G401 (cell line): ENCODE results near the gene ZBTB22. TPM values are rescaled to one million over a fixed set of nuclear protein-coding genes. Genes with fewer than 3 reads are reported as not detected.

Source experiments
- DNase-seq: peaks from one replicate; pipeline ENCODE4 v3.0.0-alpha.2; 2015; ENCODE audit warnings: low spot score
- in situ Hi-C: cut with HindIII; loops from 2 replicates; pipeline ENCODE4 v1.10.0; 2016; ENCODE audit warnings: low sequenced_read_pairs, mixed read lengths
- total RNA-seq: library from RNA; depleted of rRNA; stranded (reverse); fragments of >200 nt; shearing (Covaris generic); gene quantifications from 2 replicates; pipeline ENCODE4 v1.2.3, GENCODE V29; 2014

ZBTB22 gene
- total RNA-seq, 1 experiment from 2014 or later: 17.1 TPM

DNA sequence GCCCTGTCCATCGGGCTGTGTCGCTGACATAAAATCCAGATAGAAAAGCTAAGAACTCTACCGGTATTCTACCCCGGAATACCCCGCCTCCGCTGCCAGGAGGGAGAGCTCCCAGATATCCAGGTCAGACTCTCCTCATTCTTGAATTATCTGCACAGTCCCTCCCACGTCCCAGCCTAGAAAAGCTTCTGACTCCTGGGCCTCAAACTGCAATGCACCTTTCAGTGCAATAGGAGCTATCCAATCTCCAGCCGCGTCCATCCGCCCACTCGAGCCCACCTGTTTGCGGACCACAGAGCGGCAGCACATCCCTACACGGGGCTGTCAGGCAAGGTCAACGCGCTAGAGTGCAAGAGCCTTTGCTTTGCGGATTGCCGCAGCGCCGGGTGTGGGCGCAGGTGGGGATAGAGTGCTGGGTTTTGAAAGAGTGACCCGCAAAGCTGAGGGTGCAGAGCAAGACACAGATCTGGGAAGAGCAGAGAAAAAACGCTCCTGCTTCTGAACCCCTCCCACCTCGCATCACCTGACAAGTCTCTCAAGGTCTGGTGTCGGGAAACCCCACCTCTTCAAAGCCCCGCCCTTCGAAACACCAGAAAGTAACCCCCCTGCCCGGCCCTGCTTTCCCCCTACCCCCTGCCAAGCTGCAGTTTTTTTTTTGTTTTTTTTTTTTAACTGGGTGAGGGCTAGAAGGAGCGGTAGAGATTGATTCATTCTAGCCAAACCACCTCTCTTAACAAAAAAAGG lies 5.0 kb downstream of the ZBTB22 start:
- in situ Hi-C loops: no loop called here
- DNase-seq: peak; percentile 96

DNA sequence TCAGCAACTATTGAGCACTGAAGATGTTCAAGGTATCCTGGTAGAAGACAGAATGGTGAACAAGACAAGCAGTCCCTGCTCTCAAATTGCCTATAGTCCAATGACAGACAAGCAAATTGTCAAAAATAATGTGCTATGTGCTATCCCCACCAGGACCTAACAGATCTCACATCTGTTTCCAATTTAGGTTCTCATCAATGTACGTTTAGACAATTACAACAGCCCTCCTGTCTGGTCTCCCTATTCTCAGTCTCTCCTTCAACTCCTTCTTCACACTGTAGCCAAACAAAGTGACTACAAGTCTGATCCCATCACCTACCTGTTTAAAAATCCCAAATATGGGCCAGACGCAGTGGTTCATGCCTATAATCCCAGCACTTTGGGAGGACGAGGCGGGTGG lies 11.2 kb downstream of the ZBTB22 start:
- DNase-seq: no peak
- in situ Hi-C loops: no loop called here

DNA sequence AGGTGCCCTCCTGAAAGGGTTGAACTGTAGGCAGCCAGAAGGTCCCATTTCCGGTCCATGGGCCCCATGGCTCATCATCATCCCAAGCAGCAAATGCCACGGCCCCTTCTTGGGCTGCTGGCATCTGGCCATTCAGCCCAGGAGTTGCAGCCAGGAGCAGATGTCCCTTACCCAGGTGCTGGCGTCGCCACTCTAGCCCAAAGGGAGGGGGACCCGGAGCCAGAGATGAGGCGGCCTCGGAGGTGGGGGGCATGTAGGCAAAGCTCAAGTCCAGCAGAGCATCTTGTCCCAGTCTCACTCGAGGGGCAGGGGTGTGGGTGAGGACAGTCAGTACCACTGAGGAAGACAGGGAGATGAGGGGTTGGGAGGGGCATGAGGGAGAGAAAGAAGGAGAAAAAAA lies 12.5 kb downstream of the ZBTB22 start:
- DNase-seq: peak; percentile 29
- in situ Hi-C loops: no loop called here

DNA sequence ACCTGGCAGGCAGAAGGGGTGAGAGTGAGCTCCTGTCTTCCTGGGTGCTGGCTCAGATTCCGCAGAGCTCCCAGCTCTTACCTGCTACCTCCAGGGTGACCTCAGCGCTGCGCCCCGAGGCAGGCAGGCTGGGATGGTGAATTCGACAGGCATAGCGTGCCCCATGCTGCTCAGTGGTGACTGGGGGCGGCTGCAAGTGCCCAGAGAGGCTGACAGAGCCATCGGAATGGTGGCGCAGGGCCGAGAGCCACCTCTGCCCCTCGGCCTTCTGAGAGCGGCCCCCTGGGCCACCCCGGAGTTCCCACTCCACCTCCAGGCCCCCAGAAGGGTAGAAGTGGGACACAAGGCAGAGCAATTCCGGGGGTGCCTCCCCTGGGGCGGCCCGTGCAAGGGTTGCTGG lies 13.3 kb downstream of the ZBTB22 start:
- DNase-seq: no peak
- in situ Hi-C loops: no loop called here

DNA sequence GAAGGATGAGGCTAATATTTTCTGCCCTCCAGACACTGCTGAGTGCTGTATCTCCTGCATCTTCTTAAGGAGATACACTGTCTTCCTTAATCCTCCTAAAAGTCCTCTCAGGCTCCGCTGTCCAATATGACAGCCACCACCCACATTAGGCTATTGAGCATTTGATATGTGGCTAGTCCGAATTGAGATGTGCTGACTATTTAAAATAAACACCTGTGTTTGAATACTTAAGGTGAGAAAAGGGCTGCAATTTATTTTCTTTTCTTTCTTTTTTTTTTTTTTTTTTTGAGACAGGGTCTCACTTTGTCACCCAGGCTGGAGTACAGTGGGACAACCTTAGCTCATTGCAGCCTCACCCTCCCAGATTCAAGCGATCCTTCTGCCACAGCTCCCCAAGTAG lies 15.7 kb downstream of the ZBTB22 start:
- no peak for DNase-seq

DNA sequence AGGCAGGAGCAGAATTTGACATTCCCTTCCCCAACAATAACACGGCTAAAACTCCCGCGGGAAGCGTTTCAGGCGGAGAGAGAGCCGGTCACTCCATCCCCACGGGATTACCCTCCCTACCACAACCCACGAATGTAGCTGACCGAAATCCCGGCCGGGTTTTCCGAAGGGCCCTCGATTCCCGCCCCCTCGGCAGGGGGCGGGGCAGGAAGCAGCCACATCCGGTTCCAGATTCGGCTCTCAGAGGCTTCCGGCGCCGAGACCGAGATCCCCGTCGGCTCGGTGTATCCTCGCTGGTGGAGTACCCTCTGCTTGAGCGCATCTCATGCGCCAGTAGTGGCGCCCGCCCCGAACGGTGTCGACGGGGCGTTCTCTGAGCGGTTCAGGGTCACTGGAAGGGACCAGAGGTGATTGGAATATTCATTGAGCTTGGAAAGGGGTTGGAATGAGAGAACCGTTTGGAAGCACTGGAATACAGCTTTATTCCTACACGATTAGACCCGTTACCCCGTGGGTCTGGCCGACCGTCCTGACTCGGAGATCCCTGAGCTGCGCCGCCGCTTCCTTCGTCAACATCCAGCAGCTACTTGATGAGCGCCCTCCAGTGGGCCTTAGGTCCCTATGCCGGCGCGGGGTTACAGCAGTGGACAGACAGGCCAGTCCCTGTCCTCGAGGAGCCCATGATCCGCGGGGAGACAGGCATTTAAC lies 18.2 kb downstream of the ZBTB22 start:
- peak; percentile 92 for DNase-seq
- in situ Hi-C loops: no loop called here

More for the DNA sequence above, 15.7 kb downstream of the ZBTB22 start:
- in situ Hi-C loops: no loop called here

DNA sequence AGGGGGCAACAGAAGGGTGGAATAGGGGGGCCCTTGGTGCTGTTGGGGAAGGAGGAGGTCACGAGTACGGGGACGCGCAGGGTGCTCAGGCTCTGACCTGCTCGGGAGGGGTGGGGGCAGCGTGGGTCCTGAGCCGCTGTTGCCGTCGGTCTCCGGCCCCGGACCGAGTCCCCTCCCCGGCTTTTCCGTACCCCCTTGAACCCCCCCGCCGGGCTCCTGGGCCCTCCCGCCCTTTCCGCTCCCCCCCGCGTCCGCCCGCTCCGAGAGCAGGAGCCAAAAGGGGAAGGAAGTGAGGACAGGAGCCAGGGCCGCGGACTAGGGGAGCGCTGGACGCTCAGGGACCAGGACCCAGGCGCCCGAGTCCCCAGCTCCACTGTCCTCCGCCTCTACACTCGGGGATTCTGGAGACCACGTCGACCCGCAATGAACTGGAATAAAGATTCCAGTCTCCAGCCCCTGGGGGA lies 18.7 kb downstream of the ZBTB22 start, which contains the start of gene RGL2:
TSS of gene RGL2 (minus strand) at position 170 of the 464 bp plus-strand sequence. CDS start 332 bp downstream, outside the sequence.
- in situ Hi-C loops: no loop called here
- DNase-seq: peak; percentile 64

DNA sequence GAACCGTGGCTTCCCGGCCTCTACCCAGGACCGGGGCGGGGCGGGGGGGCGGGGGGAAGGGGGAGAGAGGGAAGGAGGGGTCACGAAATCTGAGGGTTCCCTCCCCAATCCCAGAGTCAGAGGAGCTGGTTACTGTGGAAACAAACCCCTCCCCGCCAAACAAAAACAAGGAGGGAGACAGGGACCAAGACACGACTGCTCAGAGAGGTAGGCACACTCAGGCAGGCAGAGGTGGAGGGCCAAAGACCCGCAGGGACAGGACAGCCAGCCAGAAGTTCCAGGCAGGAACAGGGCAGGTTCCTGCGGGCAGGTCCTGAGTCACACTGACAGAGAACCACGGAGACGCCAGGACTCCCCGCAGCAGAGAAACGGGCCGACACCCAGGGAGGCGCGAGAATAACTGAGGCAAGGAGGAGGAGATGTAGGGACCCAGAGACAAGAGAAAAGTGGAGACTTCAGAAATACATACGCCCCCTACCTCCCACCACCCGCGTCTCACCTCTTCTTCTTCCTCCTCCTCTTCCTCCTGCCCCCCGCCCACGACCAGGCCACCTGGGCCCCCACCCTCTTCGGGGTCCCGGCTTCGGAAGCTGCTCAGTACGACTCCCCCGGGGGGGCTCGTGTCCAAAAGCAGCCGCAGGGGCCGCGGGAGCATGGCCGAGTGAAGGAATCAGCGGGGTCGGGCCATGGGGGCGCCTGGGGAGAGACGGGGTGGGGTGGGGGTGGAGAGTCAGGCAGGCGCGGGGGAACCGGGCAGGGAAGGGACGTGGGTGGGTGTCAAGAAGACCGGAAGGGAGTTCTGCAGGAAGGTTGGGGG lies 19.4 kb downstream of the ZBTB22 start:
- DNase-seq: peak; percentile 81
- in situ Hi-C loops: no loop called here

DNA sequence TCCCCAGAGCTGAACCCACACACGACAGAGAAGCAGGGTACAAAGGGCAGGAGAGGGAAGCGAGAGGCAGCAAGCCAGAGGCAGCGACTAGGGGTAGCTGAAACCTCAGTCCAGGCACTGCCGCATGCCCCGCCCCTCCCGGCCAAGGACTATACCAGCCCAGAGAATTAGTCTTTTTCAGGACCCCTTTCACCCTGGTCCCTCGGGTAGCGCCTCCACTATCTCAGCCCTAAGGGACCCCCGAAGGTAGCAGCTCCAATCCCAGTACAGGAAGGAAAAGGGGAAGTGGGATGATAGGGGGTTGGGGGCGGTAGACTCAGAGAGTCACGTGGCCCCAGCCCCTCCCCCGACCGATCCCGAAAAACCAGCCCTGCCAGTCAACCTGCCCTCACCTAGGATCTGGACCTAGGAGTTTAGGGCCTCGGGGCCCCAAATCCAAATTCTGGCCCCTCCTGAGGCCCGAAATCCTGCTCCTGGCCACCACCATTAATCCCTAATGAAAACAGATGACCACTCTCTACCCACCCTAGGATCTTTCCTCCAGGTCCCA lies 20.1 kb downstream of the ZBTB22 start:
- in situ Hi-C loops: no loop called here
- peak; percentile 19 for DNase-seq

GRCh38 chr6:33296797-33297405 lies 20.6 kb downstream of the ZBTB22 start:
- in situ Hi-C loops: no loop called here
- no peak for DNase-seq

DNA sequence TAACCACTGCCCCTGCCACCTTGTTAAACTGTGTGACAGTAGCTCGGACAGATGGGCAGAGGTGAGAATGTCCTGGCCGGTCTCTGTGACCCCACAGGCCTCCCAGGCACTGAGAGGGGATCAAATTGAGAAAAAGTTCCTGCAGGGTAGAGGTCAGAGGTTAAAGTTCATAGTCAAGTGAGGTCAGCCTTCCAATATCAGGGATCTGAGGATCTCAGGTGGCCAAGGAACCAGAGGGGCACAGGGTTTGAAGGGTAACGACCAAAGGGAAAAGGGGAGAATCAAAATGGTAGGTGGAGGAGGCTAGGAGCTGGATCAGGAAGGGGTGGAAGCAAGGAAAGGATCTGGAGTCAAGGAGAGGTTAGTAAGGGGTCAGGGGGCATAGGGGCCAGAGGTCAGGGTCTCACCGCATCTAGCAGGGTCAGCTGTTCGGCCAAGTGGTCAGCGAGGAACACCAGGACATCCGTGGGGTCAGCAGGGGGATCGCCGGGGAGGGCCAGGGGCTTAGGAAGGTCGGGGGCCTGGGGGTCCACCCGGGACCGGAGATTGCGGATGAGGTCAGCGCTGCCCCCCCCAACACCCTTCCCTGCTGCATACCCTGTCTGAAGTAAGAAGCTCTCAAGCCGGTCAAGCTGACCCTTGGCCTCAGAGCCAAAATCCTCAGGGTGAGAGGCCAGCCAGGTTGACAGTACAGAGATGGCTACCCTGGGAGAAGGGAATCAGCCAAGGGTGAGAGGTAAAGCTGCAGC lies 21.7 kb downstream of the ZBTB22 start:
- in situ Hi-C loops: no loop called here
- DNase-seq: no peak

GRCh38 chr6:33294086-33294823 lies 23.3 kb downstream of the ZBTB22 start:
- in situ Hi-C loops: no loop called here
- no peak for DNase-seq

- DNase-seq: no peak
- in situ Hi-C loops: no loop called here
These were observed 24.4 kb downstream of the ZBTB22 start for GRCh38 chr6:33292996-33293682.

GRCh38 chr6:33290459-33290858 lies 27.1 kb downstream of the ZBTB22 start:
- no peak for DNase-seq
- in situ Hi-C loops: no loop called here

GRCh38 chr6:33289784-33290315 lies 27.7 kb downstream of the ZBTB22 start:
- no peak for DNase-seq
- in situ Hi-C loops: no loop called here

- DNase-seq: peak; percentile 98
- in situ Hi-C loops: no loop called here
These were observed 28.4 kb downstream of the ZBTB22 start, which contains the start of the genes PFDN6 and WDR46 for GRCh38 chr6:33288921-33289783. Gene PFDN6, plus strand, starts transcription at chr6:33289601. Its CDS starts 256 bp downstream, at chr6:33289857. Gene WDR46, minus strand, starts transcription at chr6:33289239. Its CDS starts 69 bp downstream, at chr6:33289170.
